Purkinje cell (primary cell): ENCODE measurements around the gene TJAP1. TPM values are rescaled to one million over a fixed set of nuclear protein-coding genes. Genes with fewer than 3 reads are reported as not detected.

ENCODE experiments used
- polyA plus RNA-seq: library from polyadenylated mRNA; unstranded; fragments of >200 nt; fragmentation: Nextera tagmentation; gene quantifications from 2 replicates; pipeline ENCODE4 v1.2.1, GENCODE V29; 2014

Gene TJAP1, protein sequence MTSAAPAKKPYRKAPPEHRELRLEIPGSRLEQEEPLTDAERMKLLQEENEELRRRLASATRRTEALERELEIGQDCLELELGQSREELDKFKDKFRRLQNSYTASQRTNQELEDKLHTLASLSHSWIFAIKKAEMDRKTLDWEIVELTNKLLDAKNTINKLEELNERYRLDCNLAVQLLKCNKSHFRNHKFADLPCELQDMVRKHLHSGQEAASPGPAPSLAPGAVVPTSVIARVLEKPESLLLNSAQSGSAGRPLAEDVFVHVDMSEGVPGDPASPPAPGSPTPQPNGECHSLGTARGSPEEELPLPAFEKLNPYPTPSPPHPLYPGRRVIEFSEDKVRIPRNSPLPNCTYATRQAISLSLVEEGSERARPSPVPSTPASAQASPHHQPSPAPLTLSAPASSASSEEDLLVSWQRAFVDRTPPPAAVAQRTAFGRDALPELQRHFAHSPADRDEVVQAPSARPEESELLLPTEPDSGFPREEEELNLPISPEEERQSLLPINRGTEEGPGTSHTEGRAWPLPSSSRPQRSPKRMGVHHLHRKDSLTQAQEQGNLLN
- 0.15 and 0.55 TPM in 2 replicates for polyA plus RNA-seq

GRCh38 chr6:43477235-43478007, at the start of gene TJAP1:
TJAP1 (plus strand) TSS chr6:43477570; CDS start chr6:43499002, 21,432 bp downstream.

GRCh38 chr6:43455531-43456428, 21.6 kb upstream of the TJAP1 start, which contains the start of gene DLK2:
DLK2 (minus strand) TSS chr6:43455548; CDS start chr6:43454825, 723 bp downstream.

DNA sequence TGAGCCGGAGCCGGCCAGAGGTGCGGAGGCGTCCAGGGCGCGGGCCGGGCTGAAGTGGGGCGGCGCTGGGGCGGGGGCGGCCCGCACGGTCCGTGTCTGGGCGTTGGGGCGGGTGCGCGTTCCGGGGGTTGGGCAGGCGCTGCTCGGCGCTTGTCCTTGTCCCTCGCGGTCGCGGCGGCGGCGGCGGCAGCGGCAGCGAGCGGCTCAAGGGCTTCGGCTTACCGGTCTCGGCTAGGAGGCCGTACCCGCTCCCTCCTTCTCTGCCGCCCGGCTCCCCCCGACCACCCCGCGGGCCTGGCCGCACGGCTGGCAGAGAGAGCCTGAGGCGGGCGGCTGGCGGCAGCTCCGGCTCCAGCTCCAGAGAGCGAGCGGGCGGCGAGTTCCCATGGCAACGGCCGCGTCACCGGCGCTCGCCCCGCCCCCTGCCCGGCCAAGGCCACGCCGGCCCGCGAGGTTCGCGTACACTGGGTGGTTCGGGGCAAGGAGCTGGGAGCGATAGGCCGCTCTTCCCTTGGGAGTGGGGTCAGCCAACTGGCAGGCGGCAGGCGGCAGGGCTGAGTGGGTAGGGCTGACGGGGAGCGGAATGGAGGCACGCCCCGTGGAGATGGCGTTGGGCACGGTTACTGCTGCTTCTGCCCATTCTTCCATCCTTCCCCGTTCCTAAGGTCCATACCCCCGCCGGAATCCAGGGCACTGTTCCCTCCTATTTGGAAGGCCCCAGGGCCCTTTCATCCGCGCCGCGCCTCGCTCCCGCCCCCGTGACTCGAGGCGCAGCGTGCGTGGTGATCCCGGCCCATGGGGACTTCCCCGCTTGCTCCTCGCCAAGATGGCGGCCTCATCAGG, 32.8 kb downstream of the TJAP1 start, which contains the start of gene LRRC73:
LRRC73 (minus strand) TSS at position 363 of the 843 bp plus-strand sequence. CDS start 561 bp downstream, outside the sequence.

DNA sequence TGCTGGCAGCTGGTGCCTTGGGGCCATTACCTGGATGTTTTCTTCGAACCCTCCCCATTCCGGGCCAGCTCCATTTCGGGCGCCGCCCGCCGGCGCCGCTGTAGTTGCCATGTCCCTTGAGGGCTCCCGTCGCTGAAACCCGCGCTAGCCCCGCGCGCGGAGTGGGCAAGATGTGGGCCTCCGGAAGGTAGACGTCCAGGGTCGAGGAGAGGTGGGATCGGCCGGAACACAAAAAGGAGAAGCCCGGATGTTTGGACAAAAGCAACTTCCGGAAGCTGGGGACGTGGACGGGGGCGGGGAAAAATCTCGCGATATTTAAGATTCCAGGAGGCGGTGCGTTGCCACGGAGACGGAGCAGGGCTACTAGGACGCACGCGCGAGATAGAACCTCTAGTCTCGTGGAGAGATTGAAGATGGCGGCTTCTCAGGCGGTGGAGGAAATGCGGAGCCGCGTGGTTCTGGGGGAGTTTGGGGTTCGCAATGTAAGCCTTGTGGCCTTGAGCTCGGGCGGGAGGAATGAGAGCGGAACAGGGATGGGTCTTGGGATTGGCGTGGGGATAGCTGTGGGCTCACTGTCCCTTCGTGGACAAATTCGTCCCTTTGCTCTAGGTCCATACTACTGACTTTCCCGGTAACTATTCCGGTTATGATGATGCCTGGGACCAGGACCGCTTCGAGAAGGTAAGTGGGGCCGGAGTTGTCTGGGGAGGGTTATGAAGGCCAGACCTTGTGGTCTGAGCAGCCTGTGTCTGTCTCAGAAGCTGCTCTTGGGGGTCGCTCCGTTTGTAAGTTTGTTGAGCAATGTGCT, 39.5 kb downstream of the TJAP1 start, which contains the start of the genes POLR1C and YIPF3:
POLR1C (plus strand) TSS at position 393 of the 808 bp plus-strand sequence; CDS start at position 414, 21 bp downstream.
YIPF3 (minus strand) TSS at position 230 of the 808 bp plus-strand sequence; CDS start at position 111, 119 bp downstream.

Other genes starting within 250 kb of the TJAP1 start
- gene DNPH1, start 248.1 kb upstream of the TJAP1 start, polyA plus RNA-seq = 8.7 and 9.2 TPM in 2 replicates
- 0.62 and 0.66 TPM in 2 replicates for gene TTBK1, start 234.1 kb upstream of the TJAP1 start, polyA plus RNA-seq
- 0.63 TPM in 1 of 2 replicates, not detected in the other for gene SLC22A7, start 179.3 kb upstream of the TJAP1 start, polyA plus RNA-seq
- gene CRIP3, start 168.7 kb upstream of the TJAP1 start, polyA plus RNA-seq = 1.6 and 2.4 TPM in 2 replicates
- gene ZNF318, start 107.9 kb upstream of the TJAP1 start, polyA plus RNA-seq = 7.5 and 12.4 TPM in 2 replicates
- gene ABCC10, start 50.0 kb upstream of the TJAP1 start, polyA plus RNA-seq = 3.1 and 6.2 TPM in 2 replicates
- 11.0 and 15.0 TPM in 2 replicates for gene DLK2, start 22.0 kb upstream of the TJAP1 start, polyA plus RNA-seq
- 6.4 and 8.7 TPM in 2 replicates for gene LRRC73, start 32.8 kb downstream of the TJAP1 start, polyA plus RNA-seq
- gene YIPF3, start 39.4 kb downstream of the TJAP1 start, polyA plus RNA-seq = 79.4 and 125 TPM in 2 replicates
- gene POLR1C, start 39.5 kb downstream of the TJAP1 start, polyA plus RNA-seq = 37.8 and 45.0 TPM in 2 replicates
- gene XPO5, start 98.5 kb downstream of the TJAP1 start, polyA plus RNA-seq = 12.3 and 13.2 TPM in 2 replicates
- gene POLH, start 98.6 kb downstream of the TJAP1 start, polyA plus RNA-seq = 0.32 and 1.6 TPM in 2 replicates
- gene GTPBP2, start 151.7 kb downstream of the TJAP1 start, polyA plus RNA-seq = 4.7 and 7.6 TPM in 2 replicates
- 21.2 and 28.0 TPM in 2 replicates for gene MAD2L1BP, start 158.3 kb downstream of the TJAP1 start, polyA plus RNA-seq
- gene RSPH9, start 167.5 kb downstream of the TJAP1 start, polyA plus RNA-seq = 0.39 TPM in 1 of 2 replicates, not detected in the other
- 85.8 and 91.2 TPM in 2 replicates for gene MRPS18A, start 210.2 kb downstream of the TJAP1 start, polyA plus RNA-seq